H9 (cell line): ENCODE data around the gene SP140L. TPM values are rescaled to one million over a fixed set of nuclear protein-coding genes. Genes with fewer than 3 reads are reported as not detected.

Experiments
- DNase-seq: peaks from one replicate; pipeline ENCODE4 v3.0.0-alpha.2; 2017
- H2AFZ ChIP-seq: one replicate; pipeline ENCODE4 v1.6.1; 2013; ENCODE audit warnings: mild to moderate bottlenecking, low read length, control low read depth, moderate library complexity
- H2AK5ac ChIP-seq: 2 replicates; pipeline ENCODE4 v1.6.1; 2013; ENCODE audit warnings: low read length, control low read depth, mixed read lengths; ENCODE audit not compliant: insufficient read length
- H2BK120ac ChIP-seq: one replicate; pipeline ENCODE4 v1.6.1; 2013; ENCODE audit warnings: low read depth, mild to moderate bottlenecking, low read length, control low read depth, inconsistent platforms; ENCODE audit not compliant: poor library complexity, severe bottlenecking
- H2BK12ac ChIP-seq: 2 replicates; pipeline ENCODE4 v1.6.1; 2013; ENCODE audit warnings: low read length, control low read depth, mixed read lengths, low read depth; ENCODE audit not compliant: insufficient read length
- H2BK15ac ChIP-seq: 2 replicates; pipeline ENCODE4 v1.6.1; 2013; ENCODE audit warnings: low read depth, low read length, control low read depth
- H2BK20ac ChIP-seq: one replicate; pipeline ENCODE4 v1.6.1; 2013; ENCODE audit warnings: low read depth, mild to moderate bottlenecking, low read length, control low read depth, inconsistent platforms; ENCODE audit not compliant: poor library complexity, severe bottlenecking
- H2BK5ac ChIP-seq: 2 replicates; pipeline ENCODE4 v1.6.1; 2013; ENCODE audit warnings: low read length, control low read depth, mixed read lengths; ENCODE audit not compliant: insufficient read length
- H3K14ac ChIP-seq: 2 replicates; pipeline ENCODE4 v1.6.1; 2013; ENCODE audit warnings: low read length, control low read depth; ENCODE audit not compliant: insufficient read depth
- H3K18ac ChIP-seq: 2 replicates; pipeline ENCODE4 v1.6.1; 2013; ENCODE audit warnings: low read depth, mild to moderate bottlenecking, mixed read lengths, low read length, control low read depth; ENCODE audit not compliant: insufficient read length
- H3K23ac ChIP-seq: 2 replicates; pipeline ENCODE4 v1.6.1; 2013; ENCODE audit warnings: low read length, control low read depth, mixed read lengths, low read depth; ENCODE audit not compliant: insufficient read length
- H3K23me2 ChIP-seq: 2 replicates; pipeline ENCODE4 v1.6.1; 2013; ENCODE audit warnings: low read depth, mild to moderate bottlenecking, mixed read lengths, low read length, control low read depth; ENCODE audit not compliant: insufficient read length, poor library complexity, severe bottlenecking
- H3K27ac ChIP-seq: 2 replicates; pipeline ENCODE4 v1.5.1; 2013; ENCODE audit warnings: low read length, control low read depth, mixed read lengths, low read depth; ENCODE audit not compliant: insufficient read length
- H3K27me3 ChIP-seq: 2 replicates; pipeline ENCODE4 v1.6.1; 2013; ENCODE audit warnings: low read length, control low read depth, inconsistent platforms; ENCODE audit not compliant: insufficient read depth
- H3K4ac ChIP-seq: 2 replicates; pipeline ENCODE4 v1.6.1; 2013; ENCODE audit warnings: low read depth, mild to moderate bottlenecking, control low read depth, inconsistent platforms, low read length, moderate library complexity
- H3K4me1 ChIP-seq: 2 replicates; pipeline ENCODE4 v1.6.1; 2013; ENCODE audit warnings: low read length, control low read depth, inconsistent platforms; ENCODE audit not compliant: insufficient read depth
- H3K4me2 ChIP-seq: 2 replicates; pipeline ENCODE4 v1.6.1; 2013; ENCODE audit warnings: low read length, control low read depth, mixed read lengths; ENCODE audit not compliant: insufficient read length, insufficient read depth
- H3K56ac ChIP-seq: 2 replicates; pipeline ENCODE4 v1.6.1; 2013; ENCODE audit warnings: low read depth, mild to moderate bottlenecking, mixed read lengths, low read length, control low read depth; ENCODE audit not compliant: insufficient read length
- H3K79me1 ChIP-seq: 2 replicates; pipeline ENCODE4 v1.6.1; 2013; ENCODE audit warnings: low read depth, mild to moderate bottlenecking, moderate library complexity, low read length, control low read depth, inconsistent platforms; ENCODE audit not compliant: insufficient read depth, poor library complexity, severe bottlenecking
- H3K79me2 ChIP-seq: 2 replicates; pipeline ENCODE4 v1.6.1; 2013; ENCODE audit warnings: low read length, control low read depth, inconsistent platforms; ENCODE audit not compliant: insufficient read depth
- H3K9ac ChIP-seq: 2 replicates; pipeline ENCODE4 v1.6.1; 2013; ENCODE audit warnings: low read length, control low read depth, mixed read lengths; ENCODE audit not compliant: insufficient read length; ENCODE audit errors: extremely low read depth
- H3K9me3 ChIP-seq: one replicate; pipeline ENCODE4 v1.6.1; 2013; ENCODE audit warnings: low read depth, low read length, inconsistent platforms; ENCODE audit not compliant: control insufficient read depth
- H3T11ph ChIP-seq: one replicate; pipeline ENCODE4 v1.6.1; 2013; ENCODE audit warnings: mild to moderate bottlenecking, low read length, control low read depth, inconsistent platforms
- H4K20me1 ChIP-seq: one replicate; pipeline ENCODE4 v1.6.1; 2013; ENCODE audit not compliant: control insufficient read depth, insufficient read length, insufficient read depth
- H4K5ac ChIP-seq: 2 replicates; pipeline ENCODE4 v1.6.1; 2013; ENCODE audit warnings: low read depth, mild to moderate bottlenecking, mixed read lengths, low read length, control low read depth; ENCODE audit not compliant: insufficient read length
- H4K8ac ChIP-seq: replicated peaks from 2 replicates; pipeline ENCODE4 v1.6.1; 2013; ENCODE audit warnings: low read length, control low read depth, mixed read lengths, low read depth; ENCODE audit not compliant: insufficient read length
- H4K91ac ChIP-seq: 2 replicates; pipeline ENCODE4 v1.6.1; 2013; ENCODE audit warnings: low read depth, mild to moderate bottlenecking, moderate library complexity, mixed read lengths, low read length, control low read depth; ENCODE audit not compliant: insufficient read length
- H3K27ac Mint-ChIP-seq, 3 experiments: 2 replicates in 2 of 3; 3 replicates in 1 of 3; pipeline ENCODE4 v1.8.0; 2020 to 2021; ENCODE audit warnings: mixed read lengths in 3 of 3, mild to moderate bottlenecking in 1 of 3, moderate library complexity in 1 of 3
- H3K27me3 Mint-ChIP-seq: 2 replicates; pipeline ENCODE4 v1.8.0; 2021; ENCODE audit warnings: low read depth, mild to moderate bottlenecking, moderate library complexity, mixed read lengths
- H3K36me3 Mint-ChIP-seq, 3 experiments: 2 replicates in 2 of 3; 3 replicates in 1 of 3; pipeline ENCODE4 v1.8.0; 2020 to 2021; ENCODE audit warnings: low read depth in 3 of 3, mixed read lengths in 3 of 3; ENCODE audit not compliant: insufficient read depth in 1 of 3
- H3K4me1 Mint-ChIP-seq, 2 experiments: 2 replicates each; pipeline ENCODE4 v1.8.0; 2020; ENCODE audit warnings: mixed read lengths in 2 of 2
- H3K4me3 Mint-ChIP-seq, 2 experiments: 2 replicates in 1 of 2; 3 replicates in 1 of 2; pipeline ENCODE4 v1.8.0; 2020 to 2021; ENCODE audit warnings: mild to moderate bottlenecking in 2 of 2, mixed read lengths in 2 of 2, moderate library complexity in 1 of 2
- H3K9me3 Mint-ChIP-seq, 2 experiments: 2 replicates in 1 of 2; 3 replicates in 1 of 2; pipeline ENCODE4 v1.8.0; 2020; ENCODE audit warnings: mild to moderate bottlenecking in 2 of 2, mixed read lengths in 2 of 2, moderate library complexity in 1 of 2
- WGBS: extraction: QIAGEN DNeasy Blood & Tissue Kit; methylation state at CpG from one replicate; pipeline ENCODE4 v1.1.7; 2013; ENCODE audit warnings: missing lambda C conversion rate, low lambda C conversion rate, mixed read lengths; ENCODE audit not compliant: insufficient read length; ENCODE audit errors: extremely low coverage; 5-methylcytosine and 5-hydroxymethylcytosine counted together
- total RNA-seq: library from RNA; stranded (reverse); gene quantifications from 2 replicates; pipeline ENCODE4 v1.2.1, GENCODE V29; 2021
- TF ChIP-seq, protein P1 (sequence below): fragments of 200-600 bp; sonication (generic); conservative IDR thresholded peaks from 3 replicates; pipeline ENCODE4 v1.8.0; 2021; ENCODE audit warnings: antibody characterized with exemption, mild to moderate bottlenecking

SP140L gene
- total RNA-seq, 1 experiment from 2014 or later, result 1.3 TPM

DNA sequence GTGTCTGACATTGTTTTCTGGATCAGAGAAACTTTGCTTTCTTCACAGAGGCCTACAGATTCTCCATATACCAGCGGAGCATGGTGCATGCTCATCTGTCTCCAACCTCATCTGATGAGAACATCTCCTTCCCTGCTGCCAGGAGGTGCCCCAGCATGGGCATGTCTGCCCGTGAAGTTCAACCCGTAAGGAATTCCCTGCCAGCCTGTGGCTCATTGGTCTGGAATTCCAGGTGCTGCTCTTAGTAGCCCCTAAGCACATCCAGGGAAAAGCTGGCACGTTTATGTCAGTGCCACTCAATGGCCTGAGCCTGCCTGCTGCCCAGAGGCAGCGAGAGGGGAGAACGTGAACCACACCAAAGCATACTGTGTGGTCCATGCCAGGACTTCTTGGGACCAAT lies 87.3 kb downstream of the SP140L start:
- H3K4ac ChIP-seq, result no peak overlapping the region
- H3T11ph ChIP-seq, result no peak overlapping the region
- H2BK120ac ChIP-seq, result no peak overlapping the region
- H3K79me1 ChIP-seq, result no peaks in the 10 kb centered on the region
- TF ChIP-seq, protein P1, sequence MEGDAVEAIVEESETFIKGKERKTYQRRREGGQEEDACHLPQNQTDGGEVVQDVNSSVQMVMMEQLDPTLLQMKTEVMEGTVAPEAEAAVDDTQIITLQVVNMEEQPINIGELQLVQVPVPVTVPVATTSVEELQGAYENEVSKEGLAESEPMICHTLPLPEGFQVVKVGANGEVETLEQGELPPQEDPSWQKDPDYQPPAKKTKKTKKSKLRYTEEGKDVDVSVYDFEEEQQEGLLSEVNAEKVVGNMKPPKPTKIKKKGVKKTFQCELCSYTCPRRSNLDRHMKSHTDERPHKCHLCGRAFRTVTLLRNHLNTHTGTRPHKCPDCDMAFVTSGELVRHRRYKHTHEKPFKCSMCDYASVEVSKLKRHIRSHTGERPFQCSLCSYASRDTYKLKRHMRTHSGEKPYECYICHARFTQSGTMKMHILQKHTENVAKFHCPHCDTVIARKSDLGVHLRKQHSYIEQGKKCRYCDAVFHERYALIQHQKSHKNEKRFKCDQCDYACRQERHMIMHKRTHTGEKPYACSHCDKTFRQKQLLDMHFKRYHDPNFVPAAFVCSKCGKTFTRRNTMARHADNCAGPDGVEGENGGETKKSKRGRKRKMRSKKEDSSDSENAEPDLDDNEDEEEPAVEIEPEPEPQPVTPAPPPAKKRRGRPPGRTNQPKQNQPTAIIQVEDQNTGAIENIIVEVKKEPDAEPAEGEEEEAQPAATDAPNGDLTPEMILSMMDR, result no peak
- no peaks in the 10 kb centered on the region for H3K79me2 ChIP-seq
- H3K23me2 ChIP-seq, result peaks cover 9% of the 10 kb centered on the region
- no peak overlapping the region for H3K18ac ChIP-seq
- Mint-ChIP-seq H3K36me3 (no peaks in the 10 kb centered on the region), H3K27me3 (peaks cover 47% of the 10 kb centered on the region), H3K27ac (no peak overlapping the region), H3K4me3 (no peak overlapping the region), H3K4me1 (peaks cover 7 to 15% of the 10 kb centered on the region in 2 experiments; a peak in 3 of 4 replicates), H3K9me3 (no peaks in the 10 kb centered on the region)
- H2AK5ac ChIP-seq, result no peak overlapping the region
- no peak overlapping the region for H2BK12ac ChIP-seq
- no peak overlapping the region for H3K56ac ChIP-seq
- H3K27ac ChIP-seq, result no peak overlapping the region
- no CpG with 5 or more reads among the region's 6 CpGs for WGBS
- H3K23ac ChIP-seq, result no peak overlapping the region
- H4K20me1 ChIP-seq, result no peaks in the 10 kb centered on the region
- no peaks in the 10 kb centered on the region for H3K9me3 ChIP-seq
- no peak overlapping the region for H2AFZ ChIP-seq
- no peak overlapping the region for H3K4me2 ChIP-seq
- H2BK15ac ChIP-seq, result no peak overlapping the region
- no peak overlapping the region for H3K14ac ChIP-seq
- H3K27me3 ChIP-seq, result peaks cover 4% of the 10 kb centered on the region; the same call in 1 of the 2 replicates
- H3K9ac ChIP-seq, result no peak overlapping the region
- H2BK20ac ChIP-seq, result no peak overlapping the region
- H2BK5ac ChIP-seq, result no peak overlapping the region
- DNase-seq, result no peak
- no peak overlapping the region for H4K5ac ChIP-seq
- no peaks in the 10 kb centered on the region for H3K4me1 ChIP-seq
- H4K91ac ChIP-seq, result no peak overlapping the region
- H4K8ac ChIP-seq, result no peak overlapping the region
